Testis (tissue), 3 donors: ENCODE measurements around the gene OR52M1. TPM values are rescaled to one million over a fixed set of nuclear protein-coding genes. Genes with fewer than 3 reads are reported as not detected.

Source experiments
- DNase-seq: peaks from one replicate; pipeline ENCODE4 v3.0.0-alpha.2; 2019
- H3K27ac ChIP-seq, 2 donors: fragments of 200-600 bp; sonication (generic); one replicate each; pipeline ENCODE4 v1.5.1; 2019
- H3K27me3 ChIP-seq: fragments of 200-600 bp; sonication (generic); one replicate; pipeline ENCODE4 v1.5.1; 2019
- H3K36me3 ChIP-seq: fragments of 200-600 bp; sonication (generic); one replicate; pipeline ENCODE4 v1.5.1; 2017; ENCODE audit warnings: low read depth; ENCODE audit errors: missing control alignments
- H3K4me1 ChIP-seq: fragments of 200-600 bp; sonication (generic); one replicate; pipeline ENCODE4 v1.5.1; 2019
- H3K4me3 ChIP-seq, 2 donors: fragments of 200-600 bp; sonication (generic); one replicate each; pipeline ENCODE4 v1.5.1; 2017 to 2019
- H3K9me3 ChIP-seq: fragments of 200-600 bp; sonication (generic); one replicate; pipeline ENCODE4 v1.5.1; 2017
- POLR2A ChIP-seq: fragments of 450-650 bp; IDR thresholded peaks from one replicate; pipeline ENCODE4 v1.6.1; 2017; ENCODE audit warnings: antibody characterized with exemption, mild to moderate bottlenecking, moderate library complexity
- WGBS, 2 donors: methylation state at CpG; one replicate each; pipeline ENCODE4 v1.1.5; 2018; 5-methylcytosine and 5-hydroxymethylcytosine counted together
- intact Hi-C: fragments of 100-400 bp; cut with DNase I; formaldehyde crosslinking; loops from one replicate; pipeline ENCODE4 v1.15.1; 2023; ENCODE audit warnings: low total_unique reads
- polyA plus RNA-seq: library from polyadenylated mRNA; stranded (reverse); fragments of 350-450 nt; fragmentation: Illumina TruSeq; extraction: RNeasy Lipid Tissue Mini Kit (QIAGEN cat#74804); gene quantifications from one replicate; pipeline ENCODE4 v1.2.3, GENCODE V29; 2014; ENCODE audit warnings: low read depth, low replicate concordance; ENCODE audit not compliant: insufficient read depth
- total RNA-seq, 2 donors: library from RNA; depleted of rRNA; stranded (reverse); fragments of >200 nt; gene quantifications; one replicate each; pipeline ENCODE4 v1.2.3, GENCODE V29; 2016
- TF ChIP-seq, protein P1 (sequence below), 3 experiments: fragments of 450-650 bp in 2 of 3; fragments of 200-600 bp in 1 of 3; sonication (generic) in 1 of 3; IDR thresholded peaks; one replicate each; pipeline ENCODE4 v1.5.1; 2016 to 2019; ENCODE audit warnings: antibody characterized with exemption in 3 of 3, mild to moderate bottlenecking in 2 of 3, moderate library complexity in 1 of 3

Gene OR52M1
- total and polyA plus RNA-seq, 3 donors from 2014 or later = not detected

- H3K27ac ChIP-seq = no peak overlapping the region
- no peaks in the 10 kb centered on the region for H3K9me3 ChIP-seq
- TF ChIP-seq, protein P1, sequence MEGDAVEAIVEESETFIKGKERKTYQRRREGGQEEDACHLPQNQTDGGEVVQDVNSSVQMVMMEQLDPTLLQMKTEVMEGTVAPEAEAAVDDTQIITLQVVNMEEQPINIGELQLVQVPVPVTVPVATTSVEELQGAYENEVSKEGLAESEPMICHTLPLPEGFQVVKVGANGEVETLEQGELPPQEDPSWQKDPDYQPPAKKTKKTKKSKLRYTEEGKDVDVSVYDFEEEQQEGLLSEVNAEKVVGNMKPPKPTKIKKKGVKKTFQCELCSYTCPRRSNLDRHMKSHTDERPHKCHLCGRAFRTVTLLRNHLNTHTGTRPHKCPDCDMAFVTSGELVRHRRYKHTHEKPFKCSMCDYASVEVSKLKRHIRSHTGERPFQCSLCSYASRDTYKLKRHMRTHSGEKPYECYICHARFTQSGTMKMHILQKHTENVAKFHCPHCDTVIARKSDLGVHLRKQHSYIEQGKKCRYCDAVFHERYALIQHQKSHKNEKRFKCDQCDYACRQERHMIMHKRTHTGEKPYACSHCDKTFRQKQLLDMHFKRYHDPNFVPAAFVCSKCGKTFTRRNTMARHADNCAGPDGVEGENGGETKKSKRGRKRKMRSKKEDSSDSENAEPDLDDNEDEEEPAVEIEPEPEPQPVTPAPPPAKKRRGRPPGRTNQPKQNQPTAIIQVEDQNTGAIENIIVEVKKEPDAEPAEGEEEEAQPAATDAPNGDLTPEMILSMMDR (IDR thresholded peaks at IDR 0.05) = no peak
- no peak for TF ChIP-seq POLR2A
- H3K27me3 ChIP-seq = no peaks in the 10 kb centered on the region
- no peak for DNase-seq
- no peak overlapping the region for H3K4me3 ChIP-seq
- H3K36me3 ChIP-seq = no peaks in the 10 kb centered on the region
- no peaks in the 10 kb centered on the region for H3K4me1 ChIP-seq
- intact Hi-C loops = no loop called here
These were observed 1.4 kb upstream of the OR52M1 start for GRCh38 chr11:4543561-4543960.

- Histone ChIP-seq H3K27me3 (no peaks in the 10 kb centered on the region), H3K4me1 (no peaks in the 10 kb centered on the region), H3K9me3 (no peaks in the 10 kb centered on the region), H3K36me3 (no peaks in the 10 kb centered on the region), H3K27ac (no peak overlapping the region), H3K4me3 (no peak overlapping the region)
- TF ChIP-seq, protein P1 (IDR thresholded peaks at IDR 0.05) = no peak
- no peak for TF ChIP-seq POLR2A
- 80 to 96% methylated on average over 1 of the region's 1 CpG for WGBS, 2 donors
- no peak for DNase-seq
- intact Hi-C loops = no loop called here
These were observed 1.9 kb downstream of the OR52M1 start for GRCh38 chr11:4546878-4547277.

- H3K27ac ChIP-seq = no peak overlapping the region
These were observed 2.4 kb downstream of the OR52M1 start for GRCh38 chr11:4547416-4547815.

GRCh38 chr11:4551346-4551979, 6.5 kb downstream of the OR52M1 start:
- H3K27me3 ChIP-seq = no peaks in the 10 kb centered on the region
- TF ChIP-seq, protein P1 (IDR thresholded peaks at IDR 0.05) = no peak
- TF ChIP-seq POLR2A = no peak
- no peaks in the 10 kb centered on the region for H3K9me3 ChIP-seq
- DNase-seq = no peak
- no peak overlapping the region for H3K27ac ChIP-seq
- intact Hi-C loops = no loop called here
- no peak overlapping the region for H3K4me3 ChIP-seq
- H3K4me1 ChIP-seq = no peaks in the 10 kb centered on the region
- 82 to 83% methylated on average over 8 of the region's 8 CpGs for WGBS, 2 donors
- no peaks in the 10 kb centered on the region for H3K36me3 ChIP-seq

More at GRCh38 chr11:4547416-4547815, 2.4 kb downstream of the OR52M1 start:
- no peaks in the 10 kb centered on the region for H3K9me3 ChIP-seq
- no peak overlapping the region for H3K4me3 ChIP-seq
- TF ChIP-seq, protein P1 (IDR thresholded peaks at IDR 0.05) = no peak
- no peak for TF ChIP-seq POLR2A
- H3K27me3 ChIP-seq = no peaks in the 10 kb centered on the region
- intact Hi-C loops = no loop called here
- 67 to 71% methylated on average over 4 of the region's 4 CpGs for WGBS, 2 donors
- DNase-seq = no peak
- no peaks in the 10 kb centered on the region for H3K4me1 ChIP-seq
- no peaks in the 10 kb centered on the region for H3K36me3 ChIP-seq
